Tibial artery (tissue), 4 donors: ENCODE results near the gene SMYD3.

Source experiments
- DNase-seq, 2 donors: peaks; one replicate each; pipeline ENCODE4 v3.0.0-alpha.2; 2019
- H3K27ac ChIP-seq, 2 donors: fragments of 200-600 bp; sonication (generic) in 1 of 2; 1 replicate in 1 of 2; 2 replicates in 1 of 2; pipeline ENCODE4 v1.5.1; 2018 to 2019; ENCODE audit warnings: mild to moderate bottlenecking in 1 of 2
- H3K27me3 ChIP-seq, 2 donors: fragments of 200-600 bp; sonication (generic) in 1 of 2; one replicate each; pipeline versions ENCODE4 v1.5.1 to v1.6.0; 2016 to 2019
- H3K36me3 ChIP-seq, 3 donors: fragments of 200-600 bp; sonication (generic) in 2 of 3; one replicate each; pipeline ENCODE4 v1.5.1; 2016 to 2019; ENCODE audit warnings: mild to moderate bottlenecking in 2 of 3
- H3K4me1 ChIP-seq, 4 donors: fragments of 200-600 bp; sonication (generic) in 2 of 4; 1 replicate in 3 of 4; 2 replicates in 1 of 4; pipeline ENCODE4 v1.5.1; 2016 to 2019
- H3K4me3 ChIP-seq, 2 donors: fragments of 200-600 bp; sonication (generic) in 1 of 2; 1 replicate in 1 of 2; 2 replicates in 1 of 2; pipeline ENCODE4 v1.5.1; 2018 to 2019; ENCODE audit warnings: mild to moderate bottlenecking in 2 of 2
- H3K9me3 ChIP-seq, 3 donors: fragments of 200-600 bp; sonication (generic) in 1 of 3; one replicate each; pipeline ENCODE4 v1.5.1; 2016 to 2019
- intact Hi-C: fragments of 100-400 bp; cut with DNase I; formaldehyde crosslinking; loops from one replicate; pipeline ENCODE4 v1.15.0; 2023; ENCODE audit warnings: low total_unique reads
- TF ChIP-seq, protein P1 (sequence below), 2 experiments: fragments of 200-600 bp in 1 of 2; fragments of 450-650 bp in 1 of 2; IDR thresholded peaks; one replicate each; pipeline ENCODE4 v1.5.1; 2017 to 2019; ENCODE audit warnings: antibody characterized with exemption in 2 of 2, mild to moderate bottlenecking in 1 of 2, moderate library complexity in 1 of 2

The SMYD3 gene

DNA sequence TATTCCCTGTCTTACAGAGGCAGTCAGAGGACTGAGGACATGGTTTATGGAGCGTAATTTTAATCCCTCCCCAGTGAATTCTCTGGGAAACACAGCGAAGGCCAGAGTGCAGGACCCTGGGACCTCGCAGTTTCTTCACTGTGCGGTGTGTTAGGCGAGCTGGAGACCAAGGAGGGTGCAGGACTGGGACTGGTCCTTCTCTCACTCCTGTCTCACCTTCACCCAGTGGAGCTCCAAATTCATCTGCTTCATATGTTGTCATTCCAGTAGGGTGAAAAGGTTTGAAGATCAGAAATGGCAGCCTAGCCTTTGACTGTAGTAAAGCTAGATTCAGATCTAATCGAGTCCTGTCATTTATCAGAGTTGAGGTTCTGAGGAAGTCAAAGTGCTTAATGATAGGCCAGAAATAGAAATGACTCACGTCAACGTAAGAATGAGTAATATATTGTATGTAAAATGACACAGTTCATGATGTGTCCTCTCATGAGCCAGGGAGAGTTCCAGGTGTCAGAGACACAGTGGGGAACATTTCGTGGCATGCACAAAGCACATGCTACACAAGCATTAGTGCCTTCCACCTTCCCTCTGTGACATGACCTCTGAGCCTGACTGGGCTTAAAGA is 647.5 kb downstream of the SMYD3 start:
- Histone ChIP-seq H3K4me1 (no peaks in the 10 kb centered on the region), H3K4me3 (no peak overlapping the region), H3K27me3 (no peaks in the 10 kb centered on the region), H3K9me3 (peaks cover 0 to under 1% (median 0%) of the 10 kb centered on the region in 3 donors), H3K27ac (no peak overlapping the region), H3K36me3 (peaks cover 0 to 6% (median 0%) of the 10 kb centered on the region in 3 donors)
- DNase-seq = no peak
- intact Hi-C loops = no loop called here
- TF ChIP-seq, protein P1, sequence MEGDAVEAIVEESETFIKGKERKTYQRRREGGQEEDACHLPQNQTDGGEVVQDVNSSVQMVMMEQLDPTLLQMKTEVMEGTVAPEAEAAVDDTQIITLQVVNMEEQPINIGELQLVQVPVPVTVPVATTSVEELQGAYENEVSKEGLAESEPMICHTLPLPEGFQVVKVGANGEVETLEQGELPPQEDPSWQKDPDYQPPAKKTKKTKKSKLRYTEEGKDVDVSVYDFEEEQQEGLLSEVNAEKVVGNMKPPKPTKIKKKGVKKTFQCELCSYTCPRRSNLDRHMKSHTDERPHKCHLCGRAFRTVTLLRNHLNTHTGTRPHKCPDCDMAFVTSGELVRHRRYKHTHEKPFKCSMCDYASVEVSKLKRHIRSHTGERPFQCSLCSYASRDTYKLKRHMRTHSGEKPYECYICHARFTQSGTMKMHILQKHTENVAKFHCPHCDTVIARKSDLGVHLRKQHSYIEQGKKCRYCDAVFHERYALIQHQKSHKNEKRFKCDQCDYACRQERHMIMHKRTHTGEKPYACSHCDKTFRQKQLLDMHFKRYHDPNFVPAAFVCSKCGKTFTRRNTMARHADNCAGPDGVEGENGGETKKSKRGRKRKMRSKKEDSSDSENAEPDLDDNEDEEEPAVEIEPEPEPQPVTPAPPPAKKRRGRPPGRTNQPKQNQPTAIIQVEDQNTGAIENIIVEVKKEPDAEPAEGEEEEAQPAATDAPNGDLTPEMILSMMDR (IDR thresholded peaks at IDR 0.05) = no peak

DNA sequence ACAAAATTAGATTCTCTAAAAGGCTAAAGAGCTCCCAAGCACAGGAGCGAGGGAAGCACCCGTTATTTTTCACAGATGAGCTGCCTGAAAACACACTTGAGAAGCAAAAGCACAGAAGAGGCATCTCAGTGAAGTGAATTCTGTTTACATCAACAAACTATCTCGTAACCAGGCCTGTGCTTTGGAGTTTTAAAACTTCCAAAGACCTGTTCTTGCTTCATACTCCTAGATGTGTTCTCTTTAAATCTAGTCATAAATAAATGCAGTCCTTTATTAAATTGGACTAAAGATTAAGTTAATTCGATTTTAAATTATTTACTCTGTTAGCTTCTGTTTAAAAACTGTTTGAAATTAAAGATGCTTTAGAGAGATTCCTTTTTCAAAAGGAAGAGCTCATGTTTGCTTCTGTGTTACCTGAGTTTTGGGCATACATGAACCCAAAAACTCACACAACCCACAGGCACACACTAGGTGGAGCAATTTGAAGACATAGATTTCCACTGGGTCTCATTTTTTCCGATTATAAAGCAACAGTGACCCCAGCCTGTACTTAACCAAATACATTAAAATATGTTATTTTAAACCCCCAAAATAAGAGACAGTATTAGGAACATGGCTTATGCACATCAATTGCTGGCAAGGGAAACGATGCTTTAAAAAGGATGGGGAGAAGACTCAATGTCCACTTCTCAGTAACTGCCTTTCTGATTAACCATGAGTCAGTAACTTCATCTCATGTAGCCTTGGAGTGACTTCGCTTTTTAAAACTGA is 648.2 kb downstream of the SMYD3 start:
- no peaks in the 10 kb centered on the region for H3K27me3 ChIP-seq
- intact Hi-C loops = no loop called here
- peaks cover 0 to 8% (median 0%) of the 10 kb centered on the region in 3 donors for H3K36me3 ChIP-seq
- H3K4me1 ChIP-seq = no peaks in the 10 kb centered on the region
- no peak for DNase-seq
- H3K9me3 ChIP-seq = peaks cover 0 to 3% (median 0%) of the 10 kb centered on the region in 3 donors
- no peak overlapping the region for H3K27ac ChIP-seq
- H3K4me3 ChIP-seq = no peak overlapping the region
- TF ChIP-seq, protein P1 (IDR thresholded peaks at IDR 0.05) = no peak

DNA sequence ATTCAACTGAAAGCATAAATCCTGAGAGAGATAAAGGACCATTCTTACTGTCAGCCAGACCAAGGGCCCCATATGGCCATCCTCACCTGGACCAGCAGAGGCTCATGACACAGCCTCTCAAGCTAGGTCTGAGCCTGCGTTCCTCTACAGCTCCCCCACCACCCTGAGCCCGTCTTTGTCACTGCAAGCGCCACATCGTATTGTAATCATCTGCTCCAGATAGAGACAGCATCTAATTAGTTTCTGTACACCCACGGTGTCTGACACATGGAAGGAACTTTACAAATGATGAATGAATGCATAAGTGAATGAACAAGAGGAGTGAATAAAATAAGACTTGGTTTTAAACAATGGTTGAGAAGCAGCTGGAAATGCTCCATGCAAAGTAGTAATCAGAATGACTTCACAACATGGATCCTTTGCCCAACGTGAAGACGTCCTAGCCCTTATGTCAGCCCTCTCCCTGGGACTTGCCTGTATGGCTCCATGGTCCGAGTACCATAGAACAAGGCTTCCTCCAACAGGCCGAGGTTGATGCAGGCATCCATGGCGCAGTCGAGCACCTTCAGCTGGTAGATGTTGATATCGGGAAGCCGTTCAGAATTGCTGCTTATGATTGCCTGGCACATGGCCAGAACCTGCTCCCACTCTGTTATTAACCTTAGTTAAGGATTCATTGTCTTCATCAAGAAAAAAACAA is 648.9 kb downstream of the SMYD3 start:
- no peaks in the 10 kb centered on the region for H3K27me3 ChIP-seq
- peaks cover 0 to 8% (median 0%) of the 10 kb centered on the region in 3 donors for H3K36me3 ChIP-seq
- TF ChIP-seq, protein P1 (IDR thresholded peaks at IDR 0.05) = no peak
- no peak overlapping the region for H3K27ac ChIP-seq
- intact Hi-C loops = no loop called here
- H3K9me3 ChIP-seq = peaks cover 0 to 3% (median 0%) of the 10 kb centered on the region in 3 donors
- no peak overlapping the region for H3K4me3 ChIP-seq
- DNase-seq = no peak
- no peaks in the 10 kb centered on the region for H3K4me1 ChIP-seq

DNA sequence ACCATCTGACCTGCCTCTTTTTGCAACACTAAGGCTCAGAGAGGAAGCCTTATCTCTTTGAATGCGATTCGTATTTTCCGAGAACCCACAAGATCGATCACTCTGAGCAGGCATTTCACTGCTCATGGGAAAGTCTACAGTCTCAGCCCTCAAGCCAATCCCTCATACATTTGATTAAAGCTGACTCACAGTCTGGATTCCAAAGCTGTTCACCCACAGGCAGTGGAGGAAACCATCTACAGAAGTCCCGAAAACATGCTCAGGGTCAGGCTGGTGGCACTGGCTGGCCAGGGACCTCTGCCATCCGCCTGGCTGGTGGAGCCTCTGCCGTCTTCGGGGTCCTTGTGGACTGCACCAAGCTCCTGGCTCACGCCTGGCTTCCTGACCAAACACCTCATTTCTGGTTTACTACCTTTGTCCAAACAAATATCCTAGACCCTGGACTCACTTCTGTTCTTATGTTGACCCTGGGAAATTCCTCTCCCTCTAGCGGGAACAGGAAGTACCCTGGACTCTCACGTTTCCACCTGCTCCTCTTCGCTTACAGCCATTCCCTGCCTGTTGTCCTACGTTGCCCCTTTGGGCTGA is 650.0 kb downstream of the SMYD3 start:
- Histone ChIP-seq H3K36me3 (peaks cover 0 to 8% (median 0%) of the 10 kb centered on the region in 3 donors), H3K9me3 (peaks cover 0 to 3% (median 0%) of the 10 kb centered on the region in 3 donors), H3K27ac (no peak overlapping the region), H3K4me3 (no peak overlapping the region), H3K4me1 (no peaks in the 10 kb centered on the region), H3K27me3 (no peaks in the 10 kb centered on the region)
- TF ChIP-seq, protein P1 (IDR thresholded peaks at IDR 0.05) = no peak
- DNase-seq = no peak
- intact Hi-C loops = no loop called here

DNA sequence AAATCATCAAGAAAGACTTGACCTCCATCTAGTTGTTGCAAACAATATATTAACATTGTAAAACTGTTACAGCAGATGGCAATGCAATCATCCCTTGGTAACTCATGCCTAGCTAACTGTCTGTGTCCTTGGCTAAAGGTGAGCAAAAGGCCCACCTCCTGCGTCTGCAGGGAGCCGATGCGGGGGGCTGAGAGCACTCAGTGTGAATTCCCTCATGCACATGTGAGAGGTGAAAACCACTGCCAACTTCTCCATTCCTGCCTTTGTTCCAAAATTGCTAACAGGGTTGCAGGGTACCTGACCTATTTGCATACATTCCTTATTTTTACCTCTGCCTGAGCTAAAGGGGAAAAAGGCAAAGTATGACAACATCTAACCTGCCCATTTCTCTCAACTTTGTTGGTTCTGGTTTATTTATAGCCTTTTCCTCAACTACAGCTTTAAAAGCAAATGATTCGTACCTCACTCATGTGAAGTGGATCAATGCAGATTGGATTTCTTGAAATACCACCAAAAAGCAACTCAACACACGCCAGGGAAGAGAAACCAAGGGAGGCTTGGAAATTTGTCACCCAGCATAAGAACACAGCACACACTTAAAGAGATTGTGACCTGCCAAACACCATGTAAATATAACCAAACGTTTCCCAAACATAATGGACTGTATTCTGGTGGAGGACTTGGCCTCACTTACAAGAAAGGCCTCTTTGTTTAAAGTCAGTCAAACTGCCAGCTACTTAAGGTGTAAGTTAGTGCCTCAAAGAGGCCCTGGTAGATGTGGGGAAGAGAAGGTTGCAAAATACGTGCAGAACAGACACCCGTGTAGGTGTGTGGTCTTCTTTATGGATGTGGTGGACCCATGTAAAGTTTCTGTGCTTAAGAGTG is 651.0 kb downstream of the SMYD3 start:
- DNase-seq = no peak
- intact Hi-C loops = no loop called here
- TF ChIP-seq, protein P1 (IDR thresholded peaks at IDR 0.05) = no peak
- no peak overlapping the region for H3K4me3 ChIP-seq
- no peaks in the 10 kb centered on the region for H3K27me3 ChIP-seq
- H3K9me3 ChIP-seq = peaks cover 0 to 3% (median 0%) of the 10 kb centered on the region in 3 donors
- no peaks in the 10 kb centered on the region for H3K4me1 ChIP-seq
- H3K27ac ChIP-seq = no peak overlapping the region
- peaks cover 0 to 8% (median 0%) of the 10 kb centered on the region in 3 donors for H3K36me3 ChIP-seq
